Neural crest cell (in vitro differentiated cells): ENCODE data around the gene SMAP2. TPM values are rescaled to one million over a fixed set of nuclear protein-coding genes. Genes with fewer than 3 reads are reported as not detected.

Experiments
- DNase-seq: peaks from one replicate; pipeline ENCODE4 v3.0.0; 2021; ENCODE audit warnings: low read depth, mixed read lengths, low spot score
- H3K27ac Mint-ChIP-seq: one replicate; pipeline ENCODE4 v1.8.0; 2021; ENCODE audit warnings: mild to moderate bottlenecking, mixed read lengths; ENCODE audit not compliant: unreplicated experiment
- H3K27me3 Mint-ChIP-seq: 2 replicates; pipeline ENCODE4 v1.8.0; 2021; ENCODE audit warnings: low read depth, mild to moderate bottlenecking, mixed read lengths
- H3K36me3 Mint-ChIP-seq: 2 replicates; pipeline ENCODE4 v1.8.0; 2021; ENCODE audit warnings: low read depth, mild to moderate bottlenecking, mixed read lengths
- H3K4me1 Mint-ChIP-seq: 2 replicates; pipeline ENCODE4 v1.8.0; 2021; ENCODE audit warnings: mixed read lengths
- H3K4me3 Mint-ChIP-seq: one replicate; pipeline ENCODE4 v1.8.0; 2021; ENCODE audit warnings: mild to moderate bottlenecking, mixed read lengths
- H3K9me3 Mint-ChIP-seq: 2 replicates; pipeline ENCODE4 v1.8.0; 2021; ENCODE audit warnings: mixed read lengths
- total RNA-seq: library from RNA; stranded (reverse); gene quantifications from 2 replicates; pipeline ENCODE4 v1.2.1, GENCODE V29; 2021
- TF ChIP-seq, protein P1 (sequence below): fragments of 200-600 bp; sonication (generic); conservative IDR thresholded peaks from 2 replicates; pipeline ENCODE4 v1.5.0; 2021; ENCODE audit warnings: antibody characterized with exemption, mild to moderate bottlenecking

Gene SMAP2
- total RNA-seq, 1 donor from 2014 or later, result 25.4 TPM

- no peaks in the 10 kb centered on the region for H3K36me3 Mint-ChIP-seq
- no peak for DNase-seq
- no peaks in the 10 kb centered on the region for H3K4me1 Mint-ChIP-seq
- no peak overlapping the region for H3K27ac Mint-ChIP-seq
- peaks cover 16% of the 10 kb centered on the region for H3K27me3 Mint-ChIP-seq
- H3K9me3 Mint-ChIP-seq, result peaks cover 2% of the 10 kb centered on the region
- no peak overlapping the region for H3K4me3 Mint-ChIP-seq
- TF ChIP-seq, protein P1, sequence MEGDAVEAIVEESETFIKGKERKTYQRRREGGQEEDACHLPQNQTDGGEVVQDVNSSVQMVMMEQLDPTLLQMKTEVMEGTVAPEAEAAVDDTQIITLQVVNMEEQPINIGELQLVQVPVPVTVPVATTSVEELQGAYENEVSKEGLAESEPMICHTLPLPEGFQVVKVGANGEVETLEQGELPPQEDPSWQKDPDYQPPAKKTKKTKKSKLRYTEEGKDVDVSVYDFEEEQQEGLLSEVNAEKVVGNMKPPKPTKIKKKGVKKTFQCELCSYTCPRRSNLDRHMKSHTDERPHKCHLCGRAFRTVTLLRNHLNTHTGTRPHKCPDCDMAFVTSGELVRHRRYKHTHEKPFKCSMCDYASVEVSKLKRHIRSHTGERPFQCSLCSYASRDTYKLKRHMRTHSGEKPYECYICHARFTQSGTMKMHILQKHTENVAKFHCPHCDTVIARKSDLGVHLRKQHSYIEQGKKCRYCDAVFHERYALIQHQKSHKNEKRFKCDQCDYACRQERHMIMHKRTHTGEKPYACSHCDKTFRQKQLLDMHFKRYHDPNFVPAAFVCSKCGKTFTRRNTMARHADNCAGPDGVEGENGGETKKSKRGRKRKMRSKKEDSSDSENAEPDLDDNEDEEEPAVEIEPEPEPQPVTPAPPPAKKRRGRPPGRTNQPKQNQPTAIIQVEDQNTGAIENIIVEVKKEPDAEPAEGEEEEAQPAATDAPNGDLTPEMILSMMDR, result no peak
Observed at GRCh38 chr1:40361201-40361600, 12.3 kb upstream of the SMAP2 start.

- no peaks in the 10 kb centered on the region for H3K4me1 Mint-ChIP-seq
- no peak overlapping the region for H3K27ac Mint-ChIP-seq
- no peak for DNase-seq
- no peaks in the 10 kb centered on the region for H3K36me3 Mint-ChIP-seq
- peaks cover 16% of the 10 kb centered on the region for H3K27me3 Mint-ChIP-seq
- peaks cover 2% of the 10 kb centered on the region for H3K9me3 Mint-ChIP-seq
- TF ChIP-seq, protein P1, result no peak
- no peak overlapping the region for H3K4me3 Mint-ChIP-seq
Observed at GRCh38 chr1:40361637-40362036, 11.9 kb upstream of the SMAP2 start.

DNA sequence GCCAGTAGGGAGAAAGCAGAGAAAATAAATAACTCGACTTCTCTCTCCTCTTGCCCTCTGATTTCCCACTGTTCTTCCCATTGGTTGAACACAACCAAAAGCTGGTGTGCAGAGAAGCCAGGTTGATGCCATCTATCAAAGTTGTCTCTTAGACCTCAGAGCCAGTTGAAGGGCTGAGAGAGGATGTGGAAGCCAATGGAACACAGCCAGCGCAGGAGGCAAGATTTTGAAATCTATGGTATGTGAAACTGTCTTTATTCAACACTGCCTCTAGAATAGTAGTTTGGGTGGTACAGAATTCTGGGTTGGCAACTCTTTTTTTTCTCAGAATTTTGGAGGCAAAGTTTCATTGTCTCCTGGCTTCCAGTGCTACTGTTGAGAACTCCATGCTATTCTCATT, 11.3 kb upstream of the SMAP2 start:
- DNase-seq, result no peak
- no peaks in the 10 kb centered on the region for H3K9me3 Mint-ChIP-seq
- TF ChIP-seq, protein P1, result no peak

DNA sequence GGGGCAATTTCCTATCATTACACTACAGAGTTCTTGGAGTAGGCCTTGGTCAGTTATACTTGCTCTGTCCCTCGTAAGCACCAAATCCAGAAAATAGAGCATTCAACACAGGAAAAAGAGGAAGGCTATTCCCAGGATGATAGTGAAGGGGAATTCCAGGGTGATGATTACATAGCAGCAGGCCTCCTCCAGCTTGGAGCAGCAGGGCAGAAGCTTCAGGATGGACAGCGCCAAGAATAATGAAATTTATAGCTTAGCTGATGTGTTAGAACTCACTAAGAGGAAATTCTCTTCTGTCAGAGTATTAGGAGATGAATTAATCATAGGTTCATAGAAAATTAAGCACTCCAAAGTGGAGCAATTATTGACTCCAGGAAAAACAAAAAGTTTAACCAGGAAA, 10.8 kb upstream of the SMAP2 start:
- DNase-seq, result no peak
- H3K4me3 Mint-ChIP-seq, result no peak overlapping the region
- TF ChIP-seq, protein P1, result no peak
- H3K9me3 Mint-ChIP-seq, result no peaks in the 10 kb centered on the region
- H3K27ac Mint-ChIP-seq, result no peak overlapping the region
- H3K36me3 Mint-ChIP-seq, result no peaks in the 10 kb centered on the region
- no peaks in the 10 kb centered on the region for H3K4me1 Mint-ChIP-seq
- H3K27me3 Mint-ChIP-seq, result peaks cover 16% of the 10 kb centered on the region

More for the DNA sequence above, 11.3 kb upstream of the SMAP2 start:
- Mint-ChIP-seq H3K4me1 (no peaks in the 10 kb centered on the region), H3K36me3 (no peaks in the 10 kb centered on the region), H3K4me3 (no peak overlapping the region), H3K27me3 (peaks cover 16% of the 10 kb centered on the region), H3K27ac (no peak overlapping the region)

- H3K36me3 Mint-ChIP-seq, result no peaks in the 10 kb centered on the region
- H3K27ac Mint-ChIP-seq, result no peak overlapping the region
- TF ChIP-seq, protein P1, result no peak
- H3K9me3 Mint-ChIP-seq, result no peaks in the 10 kb centered on the region
- no peak overlapping the region for H3K4me3 Mint-ChIP-seq
- H3K27me3 Mint-ChIP-seq, result peaks cover 16% of the 10 kb centered on the region
- H3K4me1 Mint-ChIP-seq, result no peaks in the 10 kb centered on the region
- no peak for DNase-seq
Observed at GRCh38 chr1:40363721-40364120, 9.8 kb upstream of the SMAP2 start.
